HG02970 (cell line): Measurements from ENCODE around the gene PAN3.
A peak's percentile ranks its signal among the peaks of the same experiment; 100 is the strongest.
"Not testable (repeated sequence)": the region's sequence is repeated elsewhere in the genome, so short reads cannot be mapped to it uniquely, and the experiment has no call there.

Experiments used
- ATAC-seq: cut with Tn5 transposase; IDR thresholded peaks from one replicate; pipeline ENCODE4 v1.9.1; 2021; ENCODE audit warnings: mild to moderate bottlenecking, moderate library complexity, moderate number of reproducible peaks; ENCODE audit not compliant: unreplicated experiment, low FRiP score

Gene PAN3

DNA sequence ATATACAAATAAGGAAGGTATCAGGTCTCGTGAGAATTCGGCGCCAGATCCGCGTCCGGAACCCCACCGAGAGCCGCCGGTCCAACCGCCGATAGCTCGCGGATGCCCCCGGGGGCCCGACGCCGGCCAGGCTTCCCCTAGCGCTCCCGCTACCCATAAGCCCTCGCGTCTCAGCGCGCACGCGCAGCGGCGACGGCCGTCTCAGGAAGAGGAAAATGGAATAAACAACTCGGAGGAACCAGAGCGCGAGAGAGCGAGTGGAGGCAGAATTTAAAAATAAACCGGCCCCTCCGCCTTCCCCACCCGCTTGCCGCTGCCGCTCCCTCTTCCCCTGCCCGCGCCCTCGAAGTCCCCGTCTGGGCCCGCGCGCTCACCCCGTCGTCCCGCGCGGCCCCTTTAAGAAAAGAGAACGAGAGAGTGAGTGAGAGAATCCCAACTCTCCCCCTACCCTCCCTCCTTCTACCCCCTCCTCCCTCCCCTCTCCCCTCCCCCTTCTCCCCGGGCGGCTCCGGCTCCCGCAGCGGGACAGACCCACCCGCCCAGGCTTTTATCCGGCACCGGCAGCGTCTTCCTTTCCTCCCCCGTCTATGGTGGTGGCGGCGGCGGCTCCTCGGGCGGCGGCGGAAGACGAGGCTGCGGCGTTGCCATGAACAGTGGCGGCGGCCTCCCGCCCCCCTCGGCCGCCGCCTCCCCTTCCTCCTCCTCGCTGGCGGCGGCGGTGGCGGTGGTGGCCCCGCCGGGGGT lies at the start of gene PAN3:
Gene PAN3, plus strand, starts transcription at position 534 of the 744 bp plus-strand sequence. Its CDS starts 113 bp downstream, at position 647.
- ATAC-seq: peak; percentile 59

DNA sequence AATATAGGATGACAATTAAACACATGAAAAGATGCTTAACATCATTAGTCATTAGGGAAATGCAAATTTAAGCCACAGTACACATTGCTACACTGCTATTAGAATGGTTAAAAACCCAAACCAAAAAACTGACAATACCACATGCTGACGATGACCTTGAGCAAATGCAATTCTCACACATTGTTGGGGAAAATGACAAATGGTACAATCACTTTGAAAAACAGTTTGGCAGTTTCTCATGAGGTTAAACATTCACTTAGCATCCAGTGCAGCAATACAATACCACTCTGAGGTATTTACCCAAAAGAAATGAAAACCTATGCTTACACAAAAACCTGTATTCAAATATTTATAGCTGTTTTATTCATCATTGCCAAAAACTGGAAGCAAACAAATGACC lies 49.3 kb upstream of the PAN3 start:
- no peak for ATAC-seq

DNA sequence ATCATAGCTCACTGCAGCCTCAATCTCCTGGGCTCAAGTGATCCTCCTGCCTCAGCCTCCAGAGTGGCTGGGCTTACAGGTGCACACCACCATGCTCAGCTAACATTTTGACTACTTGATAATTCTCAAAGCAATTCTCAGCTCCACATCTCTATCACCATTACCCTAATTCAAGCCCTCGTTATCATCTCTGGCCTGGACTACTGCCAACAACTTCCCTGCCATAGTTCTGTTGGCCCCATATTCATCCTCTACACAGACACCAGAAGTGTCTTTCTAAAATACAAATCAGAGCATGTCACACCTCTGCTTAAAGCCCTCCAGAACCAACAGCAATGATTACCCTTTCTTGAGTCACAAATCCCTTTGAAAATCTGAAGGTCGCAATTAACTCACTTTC lies 45.9 kb upstream of the PAN3 start:
- no peak for ATAC-seq

DNA sequence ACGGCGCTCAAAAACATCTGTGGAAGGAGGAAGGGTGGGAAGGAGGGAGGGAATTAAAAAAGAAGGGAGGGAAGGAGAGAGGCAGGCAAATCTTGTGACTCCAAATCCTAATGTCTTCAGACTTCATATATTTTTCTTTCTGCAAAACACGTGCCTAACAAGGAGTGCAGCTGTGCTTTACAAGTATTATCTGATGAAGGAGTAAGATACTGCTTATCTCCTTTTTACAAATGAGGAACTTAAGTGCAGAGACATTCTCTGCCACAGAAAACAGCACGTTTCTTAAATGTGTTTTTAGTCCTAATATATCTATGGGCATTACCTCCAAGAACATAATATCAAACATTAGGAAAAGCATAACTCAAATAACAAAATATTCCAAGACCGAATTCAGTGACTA lies 44.5 kb upstream of the PAN3 start:
- ATAC-seq: no peak

DNA sequence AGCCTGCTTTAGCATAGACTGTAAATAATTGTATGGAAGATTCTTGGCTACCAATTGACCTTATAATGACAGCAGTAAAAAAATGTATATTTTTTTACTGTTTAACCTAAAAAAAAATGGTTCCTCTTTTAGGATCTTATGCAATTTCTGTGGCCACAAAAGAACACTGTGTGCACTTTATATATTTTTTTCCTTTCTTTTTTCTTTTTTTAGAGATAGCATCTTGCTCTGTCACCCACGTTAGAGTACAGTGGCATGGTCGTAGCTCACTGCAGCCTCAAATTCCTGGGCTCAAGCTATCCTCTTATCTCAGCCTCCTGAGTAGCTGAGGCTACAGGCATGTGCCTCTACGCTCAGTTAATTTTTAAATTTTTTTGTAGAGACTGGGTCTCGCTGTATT lies 44.0 kb upstream of the PAN3 start:
- no peak for ATAC-seq

- ATAC-seq: no peak
Measured at GRCh38 chr13:28097503-28097902, 40.8 kb upstream of the PAN3 start.

DNA sequence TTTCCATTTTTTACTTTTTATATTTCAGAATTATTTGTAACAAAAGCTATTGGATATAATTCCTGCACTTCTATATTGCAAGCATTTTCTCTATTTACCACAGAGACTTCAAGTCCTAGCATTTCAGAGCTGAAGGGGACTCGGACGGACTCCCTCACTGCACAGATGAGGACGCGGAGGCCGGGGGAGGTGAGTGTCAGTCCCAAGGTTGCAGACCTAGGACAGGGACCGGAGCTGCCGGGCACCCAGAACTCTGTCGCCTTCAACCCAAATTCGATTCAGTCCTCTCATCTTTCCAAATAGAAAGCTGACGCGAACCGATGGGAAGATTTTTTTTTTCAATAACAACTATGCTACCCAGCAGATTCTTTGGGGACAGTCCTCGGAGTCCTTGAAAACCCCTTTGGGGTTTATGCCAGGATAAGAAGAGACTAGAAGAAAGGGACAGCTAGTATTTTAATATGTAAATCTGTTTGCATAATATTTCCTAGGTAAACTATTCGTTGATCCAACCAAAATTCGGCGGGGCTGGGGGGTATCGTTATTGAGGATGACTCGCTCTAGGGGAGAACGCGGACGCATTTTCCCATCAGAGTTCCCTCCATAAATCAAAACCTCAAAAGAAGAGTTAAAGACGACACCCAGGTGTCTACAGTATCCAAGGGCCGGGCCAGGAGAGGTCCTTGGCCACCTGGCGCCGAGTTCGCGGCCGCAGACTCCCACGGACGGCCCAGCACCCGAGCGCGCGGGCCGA lies 38.8 kb upstream of the PAN3 start:
- ATAC-seq: no peak

GRCh38 chr13:28100150-28101121 lies 37.9 kb upstream of the PAN3 start, which contains the start of gene FLT3:
FLT3 (minus strand) TSS chr13:28100576; CDS start chr13:28100510, 66 bp downstream.
- no peak for ATAC-seq

DNA sequence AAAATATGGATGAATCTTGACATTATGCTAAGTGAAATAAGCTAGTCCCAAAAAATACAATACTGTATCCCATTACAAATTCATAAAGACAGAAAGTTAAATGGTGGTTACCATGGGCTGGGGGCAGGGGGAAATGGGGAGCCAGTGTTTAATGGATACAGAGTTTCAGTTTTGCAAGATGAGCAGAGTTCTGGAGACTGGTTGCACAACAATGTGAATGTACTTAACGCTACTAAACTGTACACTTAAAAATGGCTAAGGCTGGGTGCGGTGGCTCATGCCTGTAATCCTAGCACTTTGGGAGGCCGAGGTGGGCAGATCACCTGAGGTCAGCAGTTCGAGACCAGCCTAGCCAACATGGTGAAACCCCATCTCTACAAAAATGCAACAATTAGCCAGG lies 36.5 kb upstream of the PAN3 start:
- ATAC-seq: not testable (repeated sequence)

DNA sequence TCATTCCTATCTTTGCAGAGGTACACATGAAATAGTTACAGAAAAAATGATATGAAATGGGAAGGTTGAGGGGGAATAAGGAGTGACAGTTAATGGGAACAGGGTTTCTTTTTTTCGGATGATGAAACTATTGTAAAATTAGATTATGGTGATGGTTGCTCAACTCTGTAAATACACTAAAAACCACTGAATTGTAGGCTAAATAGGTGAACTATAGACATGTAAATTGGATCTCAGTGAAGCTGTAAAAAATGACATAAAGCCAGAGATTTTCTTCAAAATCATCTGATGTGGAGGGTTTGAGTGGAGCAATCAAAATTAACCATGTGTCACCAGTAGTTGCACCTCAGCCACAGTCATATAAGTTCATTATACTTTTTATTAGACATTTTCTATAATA lies 31.4 kb upstream of the PAN3 start:
- no peak for ATAC-seq

DNA sequence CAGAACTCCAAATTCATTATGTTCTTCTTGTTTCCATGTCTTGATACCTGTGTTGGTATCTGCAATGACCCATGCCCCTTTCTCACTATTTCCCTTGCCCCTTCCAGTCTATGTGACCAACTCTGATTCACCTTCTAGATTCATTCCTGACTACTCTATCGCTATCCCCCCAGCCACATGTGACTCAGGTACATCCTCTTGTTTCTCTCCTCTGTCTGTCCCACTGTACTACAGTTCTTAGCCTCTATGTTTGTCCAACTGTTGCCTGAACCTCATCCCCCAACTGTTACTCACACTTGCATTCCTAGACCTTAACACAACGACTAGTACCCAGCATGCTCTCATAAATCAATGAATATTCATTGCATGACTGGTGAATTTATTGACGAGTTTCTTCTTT lies 27.9 kb upstream of the PAN3 start:
- ATAC-seq: no peak

GRCh38 chr13:28116736-28117135 lies 21.6 kb upstream of the PAN3 start:
- ATAC-seq: no peak

DNA sequence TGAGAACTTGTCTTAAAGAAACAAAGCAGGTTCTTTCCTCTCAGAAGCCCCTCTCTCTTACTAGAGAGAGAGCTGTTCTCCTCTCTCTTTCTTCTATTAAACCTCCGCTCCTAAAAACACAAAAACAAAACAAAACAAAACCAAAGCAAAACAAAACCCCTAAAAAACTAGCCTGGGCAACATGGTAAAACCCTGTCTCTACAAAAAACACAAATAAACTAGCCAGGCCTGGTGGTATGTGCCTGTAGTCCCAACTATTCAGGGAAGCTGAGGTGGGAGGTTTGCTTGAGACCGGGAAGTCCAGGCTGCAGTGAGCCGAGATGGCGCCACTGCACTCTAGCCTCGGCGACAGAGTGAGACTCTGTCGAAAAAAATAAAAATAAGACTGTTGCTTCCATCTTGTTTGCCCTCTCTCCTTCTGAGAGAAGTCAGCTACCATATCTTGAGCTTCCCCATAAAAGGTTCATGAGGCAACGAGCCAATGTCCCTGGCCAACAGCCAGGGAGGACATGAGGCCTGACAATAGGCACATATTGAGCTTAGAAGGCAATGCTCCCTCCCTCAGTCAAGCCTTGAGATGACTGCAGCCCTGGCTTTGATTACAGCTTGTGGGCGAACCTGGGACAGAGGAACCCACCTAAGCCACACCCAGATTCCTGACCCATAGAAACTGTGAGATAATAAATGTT lies 20.5 kb upstream of the PAN3 start:
- ATAC-seq: no peak

- no peak for ATAC-seq
Measured at GRCh38 chr13:28120317-28120716, 18.0 kb upstream of the PAN3 start.

DNA sequence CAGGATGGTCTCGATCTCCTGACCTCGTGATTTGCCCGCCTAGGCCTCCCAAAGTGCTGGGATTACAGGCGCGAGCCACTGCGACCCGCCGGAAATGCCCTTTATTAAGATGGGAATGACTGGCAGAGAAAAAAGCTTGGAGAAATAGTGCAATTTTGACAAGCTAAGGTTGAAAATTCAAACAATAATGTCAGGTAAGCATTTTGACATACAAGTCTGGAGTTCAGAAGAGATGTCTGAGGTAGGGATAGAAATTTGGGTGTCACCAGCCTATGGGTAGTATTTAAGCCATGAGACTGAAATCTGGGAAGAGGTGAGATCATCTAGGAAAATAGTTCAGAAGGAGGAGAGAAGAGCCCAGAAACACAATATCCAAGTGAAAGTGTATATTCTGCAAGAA lies 17.1 kb upstream of the PAN3 start:
- no peak for ATAC-seq

GRCh38 chr13:28128030-28128429 lies 10.3 kb upstream of the PAN3 start:
- ATAC-seq: no peak

DNA sequence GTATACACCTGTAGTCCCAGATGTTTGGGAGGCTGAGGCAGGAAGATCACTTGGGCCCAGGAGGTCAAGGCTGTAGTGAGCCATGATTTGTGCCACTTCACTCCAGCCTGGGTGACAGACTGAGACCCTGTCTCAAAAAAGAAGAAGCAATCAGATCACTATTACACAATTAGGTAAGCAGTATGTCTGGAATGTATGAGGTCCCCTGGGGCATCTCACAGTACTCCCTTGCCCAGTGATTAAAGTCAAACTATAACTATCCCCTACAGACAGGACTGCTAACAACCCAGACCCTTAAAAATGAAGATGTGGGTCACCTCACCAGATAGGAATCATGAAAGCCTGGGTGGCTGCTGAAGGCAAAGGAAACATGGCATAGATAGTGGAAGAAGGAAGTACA lies 9.4 kb upstream of the PAN3 start:
- ATAC-seq: no peak

GRCh38 chr13:28129911-28130693 lies 8.2 kb upstream of the PAN3 start:
- ATAC-seq: no peak

DNA sequence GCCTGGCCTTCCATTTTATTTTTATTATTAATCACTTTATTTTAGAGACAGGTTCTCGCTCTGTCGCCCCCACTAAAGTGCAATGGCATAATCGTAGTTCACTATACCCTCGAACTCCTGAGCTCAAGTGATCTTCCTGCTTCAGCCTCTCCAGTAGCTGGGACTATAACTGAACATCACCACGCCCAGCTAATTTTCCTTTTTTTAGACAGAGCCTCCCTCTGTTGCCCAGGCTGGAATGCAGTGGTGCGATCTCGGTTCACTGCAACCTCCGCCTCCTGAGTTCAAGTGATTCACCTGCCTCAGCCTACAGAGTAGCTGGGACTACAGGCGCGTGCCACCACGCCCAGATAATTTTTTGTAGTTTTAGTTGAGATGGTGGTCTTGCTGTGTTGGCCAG lies 6.7 kb upstream of the PAN3 start:
- ATAC-seq: no peak
